SHP77 (cell line): Measurements from ENCODE around the gene TRIM63.
A peak's percentile ranks its signal among the peaks of the same experiment; 100 is the strongest.

ENCODE experiments used
- DNase-seq, 2 experiments: peaks; one replicate each; lab custom pipeline; 2025; lab: John Stamatoyannopoulos, UW

The TRIM63 gene

GRCh38 chr1:26057189-26057588 lies 10.2 kb downstream of the TRIM63 start:
- DNase-seq = no peak

- no peak for DNase-seq
Observed at GRCh38 chr1:26055041-26055440, 12.4 kb downstream of the TRIM63 start.

- DNase-seq = no peak
Observed at GRCh38 chr1:26053718-26054560, 13.5 kb downstream of the TRIM63 start.

- DNase-seq = no peak
Observed at GRCh38 chr1:26050248-26050640, 17.2 kb downstream of the TRIM63 start.

- DNase-seq = no peak
Observed at GRCh38 chr1:26049531-26050247, 17.7 kb downstream of the TRIM63 start.

GRCh38 chr1:26047278-26047874 lies 20.1 kb downstream of the TRIM63 start:
- DNase-seq = no peak

- no peak for DNase-seq
Observed at GRCh38 chr1:26046246-26047095, 21.0 kb downstream of the TRIM63 start.

GRCh38 chr1:26045722-26046245 lies 21.6 kb downstream of the TRIM63 start, which contains the start of gene SLC30A2:
TSS of gene SLC30A2 (minus strand) at chr1:26046118. CDS start at chr1:26045896, 222 bp downstream.
- no peak for DNase-seq

- no peak for DNase-seq
Observed at GRCh38 chr1:26044971-26045721, 22.3 kb downstream of the TRIM63 start.

- DNase-seq = no peak
Observed at GRCh38 chr1:26044414-26044813, 23.0 kb downstream of the TRIM63 start.

GRCh38 chr1:26043765-26044164 lies 23.7 kb downstream of the TRIM63 start:
- no peak for DNase-seq

- no peak for DNase-seq
Observed at GRCh38 chr1:26041978-26042377, 25.5 kb downstream of the TRIM63 start.

- DNase-seq = no peak
Observed at GRCh38 chr1:26041401-26041800, 26.0 kb downstream of the TRIM63 start.

- DNase-seq = no peak
Observed at GRCh38 chr1:26038904-26039303, 28.5 kb downstream of the TRIM63 start.

- no peak for DNase-seq
Observed at GRCh38 chr1:26038477-26038876, 29.0 kb downstream of the TRIM63 start.

- no peak for DNase-seq
Observed at GRCh38 chr1:26037904-26038303, 29.5 kb downstream of the TRIM63 start.

GRCh38 chr1:26036756-26037281 lies 30.6 kb downstream of the TRIM63 start:
- DNase-seq = no peak

GRCh38 chr1:26035959-26036755 lies 31.3 kb downstream of the TRIM63 start:
- DNase-seq = peak; percentile 40 to 67

- peak; percentile 87 to 93 for DNase-seq
Observed at GRCh38 chr1:26035203-26035958, 32.0 kb downstream of the TRIM63 start.
